Loucy (cell line): ENCODE results near the gene ELOVL6.

Source experiments
- EZH2phosphoT487 ChIP-seq: fragments of 200-600 bp; IDR thresholded peaks from 2 replicates; pipeline ENCODE4 v1.6.1; 2018; ENCODE audit warnings: antibody characterized with exemption, mild to moderate bottlenecking, moderate library complexity, borderline replicate concordance
- TF ChIP-seq, protein P1 (sequence below): fragments of 200-600 bp; sonication (generic); conservative IDR thresholded peaks from 2 replicates; pipeline ENCODE4 v1.5.1; 2014; ENCODE audit warnings: mild to moderate bottlenecking, antibody characterized with exemption, low read length

DNA sequence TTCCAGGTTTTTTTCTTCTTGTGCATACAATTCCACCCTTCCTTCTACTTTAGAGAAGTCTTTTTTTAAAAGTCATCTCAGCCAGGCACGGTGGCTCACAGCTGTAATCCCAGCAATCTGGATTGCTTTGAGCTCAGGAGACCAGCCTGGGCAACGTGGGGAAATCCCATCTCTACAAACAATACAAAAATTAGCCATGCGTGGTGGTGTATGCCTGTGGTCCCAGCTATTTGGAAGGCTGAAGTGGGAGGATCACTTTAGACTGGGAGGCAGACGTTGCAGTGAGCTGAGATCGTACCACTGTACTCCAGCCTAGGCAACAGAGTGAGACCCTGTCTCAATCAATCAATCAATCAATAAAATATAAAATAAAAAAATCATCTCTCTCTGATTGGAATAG is 14.8 kb downstream of the ELOVL6 start:
- TF ChIP-seq, protein P1, sequence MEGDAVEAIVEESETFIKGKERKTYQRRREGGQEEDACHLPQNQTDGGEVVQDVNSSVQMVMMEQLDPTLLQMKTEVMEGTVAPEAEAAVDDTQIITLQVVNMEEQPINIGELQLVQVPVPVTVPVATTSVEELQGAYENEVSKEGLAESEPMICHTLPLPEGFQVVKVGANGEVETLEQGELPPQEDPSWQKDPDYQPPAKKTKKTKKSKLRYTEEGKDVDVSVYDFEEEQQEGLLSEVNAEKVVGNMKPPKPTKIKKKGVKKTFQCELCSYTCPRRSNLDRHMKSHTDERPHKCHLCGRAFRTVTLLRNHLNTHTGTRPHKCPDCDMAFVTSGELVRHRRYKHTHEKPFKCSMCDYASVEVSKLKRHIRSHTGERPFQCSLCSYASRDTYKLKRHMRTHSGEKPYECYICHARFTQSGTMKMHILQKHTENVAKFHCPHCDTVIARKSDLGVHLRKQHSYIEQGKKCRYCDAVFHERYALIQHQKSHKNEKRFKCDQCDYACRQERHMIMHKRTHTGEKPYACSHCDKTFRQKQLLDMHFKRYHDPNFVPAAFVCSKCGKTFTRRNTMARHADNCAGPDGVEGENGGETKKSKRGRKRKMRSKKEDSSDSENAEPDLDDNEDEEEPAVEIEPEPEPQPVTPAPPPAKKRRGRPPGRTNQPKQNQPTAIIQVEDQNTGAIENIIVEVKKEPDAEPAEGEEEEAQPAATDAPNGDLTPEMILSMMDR = no peak
- TF ChIP-seq EZH2phosphoT487 = no peak
